HG03378 (cell line): ENCODE results near the gene POU3F2.

Source experiments
- ATAC-seq: cut with Tn5 transposase; IDR thresholded peaks from one replicate; pipeline ENCODE4 v1.9.1; 2021; ENCODE audit warnings: mild to moderate bottlenecking, moderate library complexity; ENCODE audit not compliant: unreplicated experiment

POU3F2 gene

DNA sequence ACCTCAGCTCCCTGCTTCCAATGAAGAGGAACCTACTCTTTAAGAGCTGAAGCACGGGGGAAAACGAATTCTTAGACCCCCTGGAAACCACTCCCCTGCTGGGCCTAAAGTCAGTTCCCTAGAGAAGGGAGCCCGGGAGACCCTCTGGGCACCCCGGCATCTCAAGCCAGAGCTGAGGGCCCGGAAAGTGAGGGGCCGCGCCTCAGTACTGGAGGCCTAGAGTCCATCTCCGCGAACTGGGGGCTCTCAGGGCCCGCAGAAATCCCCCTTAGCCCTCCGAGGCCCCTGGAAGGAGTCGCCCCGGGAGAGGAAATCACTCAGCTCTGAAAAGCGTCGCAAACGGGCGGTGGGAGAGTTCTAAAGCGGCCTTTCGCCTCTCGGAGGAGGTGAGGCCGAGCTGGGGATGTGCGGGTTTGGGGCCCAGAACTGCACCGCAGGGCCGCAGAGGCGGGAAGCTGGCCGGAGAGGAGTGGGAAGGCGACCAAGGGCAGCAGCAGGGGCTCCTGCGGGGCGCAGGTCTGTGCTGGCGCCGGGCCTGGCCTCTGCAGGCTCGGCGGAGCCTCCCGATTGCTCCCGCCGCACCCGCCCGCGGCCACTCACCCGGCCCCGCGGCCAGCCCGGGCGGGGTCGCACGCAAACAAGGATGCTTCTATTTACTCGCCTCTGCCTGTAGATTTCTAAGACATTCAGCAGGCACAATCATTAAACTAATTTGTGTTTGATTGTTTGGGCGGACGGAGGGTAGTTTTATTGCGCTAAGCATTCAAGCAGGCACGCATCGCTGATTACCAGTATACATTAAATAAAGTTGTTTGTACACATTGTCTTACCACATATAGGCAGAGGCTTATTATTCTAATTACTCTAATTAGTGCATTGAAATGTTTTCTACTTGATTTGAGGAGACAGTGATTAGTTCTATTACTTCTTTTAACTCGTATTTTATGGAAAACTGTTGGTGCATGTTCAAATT, 9.2 kb downstream of the POU3F2 start:
- ATAC-seq: no peak

DNA sequence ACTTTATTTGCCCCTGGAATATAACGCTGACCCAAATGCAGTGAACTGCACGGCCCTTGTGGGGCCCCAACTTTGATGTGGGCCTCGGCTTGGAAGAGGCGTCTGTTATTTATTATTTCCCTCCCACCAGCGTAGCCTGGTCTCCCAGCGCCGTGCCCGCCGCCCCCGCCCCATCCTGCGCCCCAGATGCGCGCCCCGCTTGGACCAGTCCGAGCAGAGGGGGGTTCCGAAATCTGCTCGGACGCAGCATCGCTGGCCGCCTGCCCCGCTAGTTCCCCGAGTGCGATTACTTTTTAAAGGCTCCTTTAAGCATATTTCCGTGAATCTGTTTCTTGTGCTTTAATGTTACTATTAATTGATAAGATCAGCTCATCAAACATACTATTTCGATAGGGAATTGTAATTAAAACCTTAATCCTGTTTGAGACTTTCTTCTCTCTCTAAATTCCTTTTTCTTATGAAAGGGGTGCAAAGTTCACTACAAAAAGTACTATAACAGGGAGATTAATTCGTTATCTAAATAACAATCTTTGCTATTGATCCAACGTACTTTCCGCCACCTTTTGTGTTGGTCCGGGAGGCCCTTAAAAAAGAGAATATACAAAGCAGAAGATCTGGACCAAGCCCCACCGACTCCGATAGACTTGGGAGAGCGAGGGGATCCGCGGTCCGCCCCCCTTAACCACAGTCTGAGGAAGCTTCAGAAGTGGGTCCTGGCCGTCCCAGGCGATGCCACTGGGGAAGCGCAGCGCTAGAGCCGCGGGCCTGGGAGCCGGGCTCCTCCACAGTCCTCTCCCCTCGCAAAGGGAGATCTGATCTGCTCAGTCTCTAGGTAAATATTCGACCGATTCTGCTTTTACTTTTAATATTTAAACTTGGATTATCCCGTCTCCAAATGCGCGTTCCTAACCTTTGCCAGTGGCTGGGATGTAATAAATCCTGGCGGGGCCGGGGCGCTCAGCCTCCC, 10.2 kb downstream of the POU3F2 start:
- no peak for ATAC-seq

DNA sequence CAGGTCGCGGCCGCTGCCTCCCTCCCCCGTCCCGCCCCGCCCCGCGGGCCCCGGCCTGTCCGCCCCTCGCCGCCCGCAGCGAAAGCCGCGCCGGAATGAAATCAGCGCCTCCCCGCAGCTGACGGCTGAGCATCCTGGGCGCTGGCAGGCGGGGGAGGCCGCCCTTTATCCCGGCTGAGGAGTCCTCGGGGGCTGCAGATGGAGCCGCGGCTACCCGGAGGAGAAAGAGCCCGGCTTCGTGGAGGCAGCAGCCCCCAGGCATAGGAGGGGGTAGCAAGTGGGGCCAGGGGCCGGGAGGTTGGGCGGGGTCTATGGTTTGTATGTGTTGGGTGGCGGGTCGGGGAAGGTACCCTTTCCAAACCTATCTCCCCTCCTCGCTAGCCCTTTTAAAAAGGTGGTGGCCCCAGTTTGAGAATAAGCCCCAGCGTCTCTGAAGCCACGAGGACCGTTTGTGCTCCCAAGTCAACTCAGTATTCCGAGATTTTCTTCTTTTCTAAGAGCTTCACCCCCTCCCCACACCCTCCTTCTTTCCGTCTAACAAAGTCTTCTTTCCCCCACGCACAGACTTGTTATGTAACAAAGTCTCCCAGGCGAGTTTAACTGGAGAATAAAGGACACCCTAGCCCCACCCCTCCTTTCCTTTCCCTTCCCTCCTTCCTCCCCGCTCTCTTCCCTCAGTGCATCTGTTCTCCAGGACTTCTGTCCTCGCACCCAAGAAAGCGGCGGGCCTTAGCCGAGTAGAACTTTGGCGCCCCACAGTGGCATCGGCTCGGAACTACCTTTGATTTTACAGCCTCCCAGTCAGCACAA, 11.0 kb downstream of the POU3F2 start:
- peak; percentile 66 for ATAC-seq

DNA sequence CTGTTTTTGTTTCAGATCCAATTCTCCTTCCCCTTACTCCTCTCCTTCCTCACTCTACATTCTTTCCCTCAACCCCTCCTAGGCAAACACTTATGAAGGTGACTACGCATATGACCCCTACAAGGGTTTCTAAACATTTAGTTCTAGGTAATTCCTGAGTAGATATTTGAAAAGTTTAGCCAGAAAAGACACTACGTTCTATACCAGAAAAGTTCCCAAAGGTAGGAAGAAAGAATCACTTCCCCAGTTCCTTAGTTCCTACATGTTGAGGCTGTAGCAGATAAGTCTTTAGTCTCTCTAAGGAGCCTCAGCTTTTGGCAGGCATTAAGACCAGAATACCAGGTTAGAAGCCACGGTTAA, 11.6 kb downstream of the POU3F2 start:
- no peak for ATAC-seq

DNA sequence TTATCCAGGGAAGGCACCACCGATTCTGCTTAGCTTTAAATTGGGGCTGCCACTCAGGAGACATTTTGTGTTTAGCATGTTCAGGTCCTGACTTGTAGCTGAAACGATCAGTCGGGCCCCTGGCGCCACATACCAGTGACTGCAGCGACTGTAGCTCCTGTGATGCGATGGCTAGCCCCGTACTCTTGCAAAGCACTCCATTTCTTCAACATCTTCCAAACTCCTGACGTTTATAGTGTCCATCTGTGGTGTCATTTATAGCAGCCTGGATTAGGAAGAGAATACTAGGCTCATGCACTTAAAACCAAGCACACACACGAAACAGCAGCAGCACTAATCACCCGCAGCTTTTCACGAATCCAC, 13.0 kb downstream of the POU3F2 start:
- no peak for ATAC-seq

DNA sequence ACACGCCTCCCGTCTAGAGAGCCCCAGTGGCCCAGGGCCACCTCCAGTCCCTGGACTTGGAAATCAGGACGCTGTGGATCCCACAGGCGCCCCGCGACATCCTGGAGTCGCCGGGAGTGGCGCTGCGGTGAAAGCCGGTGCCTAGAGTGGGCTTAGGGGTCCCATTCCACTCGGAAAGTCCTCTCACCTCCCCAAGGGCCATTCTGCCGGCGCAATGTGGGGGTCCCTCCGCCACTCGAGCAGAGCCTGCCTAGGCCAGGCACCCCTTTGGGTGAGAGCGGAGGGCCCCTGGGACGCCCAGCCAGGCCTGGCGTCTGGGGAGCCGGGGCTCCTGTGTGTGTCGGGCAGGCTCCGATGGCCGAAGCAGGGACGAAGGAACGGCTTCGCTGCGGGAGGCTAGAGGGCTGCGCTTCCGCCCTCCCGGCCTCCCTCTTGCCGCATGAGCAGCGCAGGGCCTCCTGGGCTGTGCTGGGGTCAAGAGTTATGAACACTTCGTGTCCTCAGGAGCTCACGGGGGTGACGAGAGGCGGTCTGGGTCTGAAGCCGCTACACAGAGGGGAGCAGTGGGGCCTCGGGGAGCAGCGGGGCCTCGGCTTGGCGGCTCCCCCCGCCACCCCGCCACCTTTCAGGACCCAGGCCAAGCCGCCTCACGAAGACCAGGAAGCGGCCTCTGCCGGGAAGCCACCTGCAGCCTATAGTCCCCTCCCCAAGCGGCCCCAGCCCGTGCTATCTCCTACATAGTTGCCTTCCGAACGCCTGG, 13.6 kb downstream of the POU3F2 start:
- ATAC-seq: peak; percentile 30

DNA sequence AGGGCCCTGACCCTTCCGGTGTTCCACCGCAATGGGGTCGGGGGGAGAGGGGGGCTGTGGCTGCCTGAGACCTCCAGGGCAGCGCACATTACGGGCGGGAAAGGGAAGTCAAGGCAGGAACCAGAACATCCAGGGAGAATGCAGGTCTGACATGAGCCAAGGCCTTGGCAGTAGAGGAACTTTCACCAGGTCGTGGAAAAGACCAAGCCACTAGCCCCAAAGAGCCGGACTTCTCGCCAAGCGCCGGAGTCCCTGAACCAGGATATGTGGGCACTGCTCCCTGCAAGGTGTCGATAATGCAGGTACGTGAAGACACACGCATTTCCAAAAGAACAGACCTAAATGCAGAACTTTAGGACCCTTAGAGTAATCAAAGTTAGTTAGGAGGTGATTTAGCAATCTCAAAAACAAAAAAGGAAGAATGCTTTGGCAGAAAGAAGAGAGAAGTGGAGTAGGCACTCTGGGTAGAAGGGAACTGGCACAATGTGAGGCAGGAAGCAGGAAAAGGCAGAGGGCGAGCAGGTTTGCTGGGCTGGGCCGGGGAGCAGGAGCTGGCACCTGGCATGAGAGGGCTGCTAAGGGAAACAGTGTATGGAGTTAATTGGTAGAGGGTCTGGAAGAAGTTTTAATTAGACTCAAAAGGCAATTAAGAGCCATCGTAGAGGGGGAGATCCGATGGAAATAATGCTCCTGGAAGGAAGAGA, 14.3 kb downstream of the POU3F2 start:
- no peak for ATAC-seq

DNA sequence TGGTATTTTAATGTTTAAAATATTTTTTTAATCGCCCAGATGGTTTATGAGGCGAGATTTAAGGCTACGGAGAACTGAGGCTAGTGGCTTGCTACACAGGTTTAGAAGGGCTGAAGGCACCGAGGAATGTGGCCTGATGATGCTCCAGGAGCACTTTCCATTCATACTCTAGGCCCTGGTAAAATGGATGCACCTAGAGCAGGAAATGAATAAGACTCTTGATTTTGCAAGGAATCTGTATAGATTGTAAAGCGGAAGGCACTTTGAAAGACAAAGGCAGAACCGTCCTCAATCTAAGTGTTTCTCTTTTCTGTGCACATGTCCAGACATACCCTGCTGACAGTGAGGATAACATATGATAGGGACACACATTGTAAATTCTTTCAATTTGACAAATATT, 30.1 kb downstream of the POU3F2 start:
- no peak for ATAC-seq

DNA sequence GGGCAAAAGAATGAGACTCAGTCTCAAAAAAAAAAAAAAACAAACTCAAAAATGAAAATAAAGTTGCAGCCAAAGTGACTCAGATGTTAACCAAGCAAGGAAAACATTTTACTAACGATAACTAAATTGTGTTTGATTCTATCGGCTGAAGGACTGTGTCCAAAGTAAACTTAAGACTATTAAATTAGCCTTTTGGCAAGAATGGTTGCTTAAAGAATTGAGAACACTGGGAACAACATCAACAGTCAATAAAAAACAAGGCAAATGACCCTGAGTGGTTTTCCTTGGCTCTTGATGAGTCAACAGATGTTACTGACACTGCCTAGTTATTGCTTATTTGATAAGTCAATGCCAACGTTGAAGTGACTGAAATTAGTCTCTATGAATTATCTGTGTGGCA, 36.7 kb downstream of the POU3F2 start:
- ATAC-seq: no peak

DNA sequence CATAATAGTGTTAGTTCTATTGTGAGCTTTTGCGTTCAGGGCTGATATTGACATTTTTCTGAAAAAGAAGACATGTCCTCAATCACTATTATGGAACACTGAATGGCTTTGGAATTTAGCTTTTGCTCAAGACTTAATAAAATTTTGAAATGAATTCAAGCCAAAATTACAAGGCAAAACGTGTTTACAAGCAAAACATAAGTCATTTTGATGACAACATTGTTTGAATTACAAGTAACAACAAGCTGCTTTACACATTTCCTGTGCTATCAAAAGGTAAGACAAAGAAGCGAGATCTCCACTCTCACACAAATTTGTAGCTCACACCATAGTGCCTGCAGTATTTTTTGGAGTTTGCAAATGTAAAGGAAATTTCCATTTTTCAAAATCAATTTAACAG, 37.4 kb downstream of the POU3F2 start:
- no peak for ATAC-seq

DNA sequence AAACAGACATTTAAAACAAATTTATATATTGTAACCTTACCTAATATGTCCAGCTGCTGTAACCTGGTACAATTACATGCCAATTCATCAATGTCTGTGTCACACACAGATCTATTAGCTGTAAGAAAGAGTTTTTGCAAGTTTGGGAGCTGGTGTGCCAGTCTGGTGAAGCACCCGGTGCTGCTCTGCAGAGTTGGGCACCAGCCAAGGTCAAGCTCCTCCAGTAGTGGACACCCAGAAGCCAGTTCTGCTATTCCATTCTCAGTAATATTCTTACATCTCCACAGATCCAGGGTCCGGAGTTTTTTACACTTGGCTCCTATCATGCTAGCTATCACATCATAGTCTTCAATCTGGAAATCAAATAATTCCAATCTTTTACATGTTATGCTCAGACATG, 41.0 kb downstream of the POU3F2 start:
- no peak for ATAC-seq

DNA sequence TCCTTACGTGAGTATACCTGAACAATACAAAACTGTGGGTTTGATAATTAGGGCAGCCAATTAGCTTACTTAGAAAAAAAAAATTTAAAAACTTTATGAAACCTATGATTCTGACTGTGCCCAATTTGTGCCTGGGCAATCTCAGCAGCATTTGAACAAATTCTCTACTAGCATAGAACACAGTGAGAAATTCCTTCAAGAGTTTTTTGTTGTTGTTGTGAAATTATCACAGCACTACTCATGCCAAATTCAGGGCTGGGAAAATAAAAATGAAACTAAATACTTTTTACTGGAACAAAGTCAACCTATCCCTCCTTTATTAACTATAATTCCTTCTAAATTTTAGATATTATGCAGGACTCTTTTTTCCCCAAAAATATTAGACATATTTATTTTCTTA, 42.9 kb downstream of the POU3F2 start:
- no peak for ATAC-seq

DNA sequence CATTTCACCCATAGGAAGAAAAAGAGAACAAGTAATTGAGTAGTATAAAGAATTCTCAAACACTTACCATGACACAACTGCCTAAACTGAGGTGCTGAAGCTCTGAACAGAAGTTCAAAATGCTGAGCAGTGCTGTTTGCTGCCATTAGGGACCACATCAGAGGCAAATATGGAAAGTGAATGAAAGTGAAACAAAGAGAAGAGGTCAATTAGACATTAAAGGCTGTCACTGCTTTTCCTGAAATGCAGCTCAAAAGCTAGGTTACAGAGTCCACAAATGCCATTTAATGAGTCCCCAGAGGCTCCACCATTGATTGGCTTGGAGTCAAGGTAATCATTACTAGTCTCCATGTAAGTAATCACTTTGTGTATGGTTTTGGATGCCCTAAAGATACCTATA, 46.1 kb downstream of the POU3F2 start:
- ATAC-seq: peak; percentile 90

DNA sequence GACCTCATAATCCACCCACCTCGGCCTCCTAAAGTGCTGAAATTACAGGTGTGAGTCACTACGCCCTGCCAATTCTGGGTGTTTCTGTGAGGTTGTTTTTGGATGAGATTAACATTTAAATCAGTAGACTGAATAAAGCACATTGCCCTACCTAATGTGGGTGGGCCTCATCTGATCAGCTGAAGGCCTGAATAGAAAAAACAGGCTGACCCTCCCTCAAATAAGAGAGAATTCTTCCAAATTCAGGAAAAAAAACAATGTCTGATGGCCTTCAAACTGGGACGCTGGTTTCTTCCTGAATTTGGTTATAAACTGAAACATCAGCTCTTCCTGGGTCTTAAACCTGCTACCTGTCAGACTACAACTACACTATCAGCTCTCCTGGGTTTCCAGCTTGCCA, 51.0 kb downstream of the POU3F2 start:
- no peak for ATAC-seq

DNA sequence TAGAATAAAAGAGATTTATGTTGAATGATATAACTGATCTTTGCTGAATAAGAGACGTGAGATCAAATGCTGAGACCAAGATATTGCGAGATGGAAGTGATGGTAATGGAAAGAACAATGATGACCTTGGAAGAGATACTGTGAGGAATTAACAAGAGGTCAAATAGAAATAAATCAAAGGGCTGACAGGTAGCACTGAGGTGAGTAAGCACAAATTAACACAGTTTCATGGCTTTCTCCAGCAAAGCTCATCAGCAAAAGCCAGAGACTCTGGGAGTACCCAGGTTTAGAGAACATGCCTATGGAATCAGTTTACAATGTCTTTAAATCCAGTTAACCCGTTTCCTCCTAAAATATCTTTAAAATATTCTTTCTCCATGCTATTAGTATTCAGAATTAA, 53.3 kb downstream of the POU3F2 start:
- ATAC-seq: no peak
